H9 (cell line): Measurements from ENCODE around the gene TBX1. TPM values are rescaled to one million over a fixed set of nuclear protein-coding genes. Genes with fewer than 3 reads are reported as not detected.

Experiments used
- DNase-seq: peaks from one replicate; pipeline ENCODE4 v3.0.0-alpha.2; 2017
- H2AFZ ChIP-seq: one replicate; pipeline ENCODE4 v1.6.1; 2013; ENCODE audit warnings: mild to moderate bottlenecking, low read length, control low read depth, moderate library complexity
- H2AK5ac ChIP-seq: 2 replicates; pipeline ENCODE4 v1.6.1; 2013; ENCODE audit warnings: low read length, control low read depth, mixed read lengths; ENCODE audit not compliant: insufficient read length
- H2BK120ac ChIP-seq: one replicate; pipeline ENCODE4 v1.6.1; 2013; ENCODE audit warnings: low read depth, mild to moderate bottlenecking, low read length, control low read depth, inconsistent platforms; ENCODE audit not compliant: poor library complexity, severe bottlenecking
- H2BK12ac ChIP-seq: 2 replicates; pipeline ENCODE4 v1.6.1; 2013; ENCODE audit warnings: low read length, control low read depth, mixed read lengths, low read depth; ENCODE audit not compliant: insufficient read length
- H2BK15ac ChIP-seq: 2 replicates; pipeline ENCODE4 v1.6.1; 2013; ENCODE audit warnings: low read depth, low read length, control low read depth
- H2BK20ac ChIP-seq: one replicate; pipeline ENCODE4 v1.6.1; 2013; ENCODE audit warnings: low read depth, mild to moderate bottlenecking, low read length, control low read depth, inconsistent platforms; ENCODE audit not compliant: poor library complexity, severe bottlenecking
- H2BK5ac ChIP-seq: 2 replicates; pipeline ENCODE4 v1.6.1; 2013; ENCODE audit warnings: low read length, control low read depth, mixed read lengths; ENCODE audit not compliant: insufficient read length
- H3K14ac ChIP-seq: 2 replicates; pipeline ENCODE4 v1.6.1; 2013; ENCODE audit warnings: low read length, control low read depth; ENCODE audit not compliant: insufficient read depth
- H3K18ac ChIP-seq: 2 replicates; pipeline ENCODE4 v1.6.1; 2013; ENCODE audit warnings: low read depth, mild to moderate bottlenecking, mixed read lengths, low read length, control low read depth; ENCODE audit not compliant: insufficient read length
- H3K23ac ChIP-seq: 2 replicates; pipeline ENCODE4 v1.6.1; 2013; ENCODE audit warnings: low read length, control low read depth, mixed read lengths, low read depth; ENCODE audit not compliant: insufficient read length
- H3K23me2 ChIP-seq: 2 replicates; pipeline ENCODE4 v1.6.1; 2013; ENCODE audit warnings: low read depth, mild to moderate bottlenecking, mixed read lengths, low read length, control low read depth; ENCODE audit not compliant: insufficient read length, poor library complexity, severe bottlenecking
- H3K27ac ChIP-seq: 2 replicates; pipeline ENCODE4 v1.5.1; 2013; ENCODE audit warnings: low read length, control low read depth, mixed read lengths, low read depth; ENCODE audit not compliant: insufficient read length
- H3K27me3 ChIP-seq: 2 replicates; pipeline ENCODE4 v1.6.1; 2013; ENCODE audit warnings: low read length, control low read depth, inconsistent platforms; ENCODE audit not compliant: insufficient read depth
- H3K4ac ChIP-seq: 2 replicates; pipeline ENCODE4 v1.6.1; 2013; ENCODE audit warnings: low read depth, mild to moderate bottlenecking, control low read depth, inconsistent platforms, low read length, moderate library complexity
- H3K4me1 ChIP-seq: 2 replicates; pipeline ENCODE4 v1.6.1; 2013; ENCODE audit warnings: low read length, control low read depth, inconsistent platforms; ENCODE audit not compliant: insufficient read depth
- H3K4me2 ChIP-seq: 2 replicates; pipeline ENCODE4 v1.6.1; 2013; ENCODE audit warnings: low read length, control low read depth, mixed read lengths; ENCODE audit not compliant: insufficient read length, insufficient read depth
- H3K56ac ChIP-seq: 2 replicates; pipeline ENCODE4 v1.6.1; 2013; ENCODE audit warnings: low read depth, mild to moderate bottlenecking, mixed read lengths, low read length, control low read depth; ENCODE audit not compliant: insufficient read length
- H3K79me1 ChIP-seq: 2 replicates; pipeline ENCODE4 v1.6.1; 2013; ENCODE audit warnings: low read depth, mild to moderate bottlenecking, moderate library complexity, low read length, control low read depth, inconsistent platforms; ENCODE audit not compliant: insufficient read depth, poor library complexity, severe bottlenecking
- H3K79me2 ChIP-seq: 2 replicates; pipeline ENCODE4 v1.6.1; 2013; ENCODE audit warnings: low read length, control low read depth, inconsistent platforms; ENCODE audit not compliant: insufficient read depth
- H3K9ac ChIP-seq: 2 replicates; pipeline ENCODE4 v1.6.1; 2013; ENCODE audit warnings: low read length, control low read depth, mixed read lengths; ENCODE audit not compliant: insufficient read length; ENCODE audit errors: extremely low read depth
- H3K9me3 ChIP-seq: one replicate; pipeline ENCODE4 v1.6.1; 2013; ENCODE audit warnings: low read depth, low read length, inconsistent platforms; ENCODE audit not compliant: control insufficient read depth
- H3T11ph ChIP-seq: one replicate; pipeline ENCODE4 v1.6.1; 2013; ENCODE audit warnings: mild to moderate bottlenecking, low read length, control low read depth, inconsistent platforms
- H4K20me1 ChIP-seq: one replicate; pipeline ENCODE4 v1.6.1; 2013; ENCODE audit not compliant: control insufficient read depth, insufficient read length, insufficient read depth
- H4K5ac ChIP-seq: 2 replicates; pipeline ENCODE4 v1.6.1; 2013; ENCODE audit warnings: low read depth, mild to moderate bottlenecking, mixed read lengths, low read length, control low read depth; ENCODE audit not compliant: insufficient read length
- H4K8ac ChIP-seq: replicated peaks from 2 replicates; pipeline ENCODE4 v1.6.1; 2013; ENCODE audit warnings: low read length, control low read depth, mixed read lengths, low read depth; ENCODE audit not compliant: insufficient read length
- H4K91ac ChIP-seq: 2 replicates; pipeline ENCODE4 v1.6.1; 2013; ENCODE audit warnings: low read depth, mild to moderate bottlenecking, moderate library complexity, mixed read lengths, low read length, control low read depth; ENCODE audit not compliant: insufficient read length
- H3K27ac Mint-ChIP-seq, 3 experiments: 2 replicates in 2 of 3; 3 replicates in 1 of 3; pipeline ENCODE4 v1.8.0; 2020 to 2021; ENCODE audit warnings: mixed read lengths in 3 of 3, mild to moderate bottlenecking in 1 of 3, moderate library complexity in 1 of 3
- H3K27me3 Mint-ChIP-seq: 2 replicates; pipeline ENCODE4 v1.8.0; 2021; ENCODE audit warnings: low read depth, mild to moderate bottlenecking, moderate library complexity, mixed read lengths
- H3K36me3 Mint-ChIP-seq, 3 experiments: 2 replicates in 2 of 3; 3 replicates in 1 of 3; pipeline ENCODE4 v1.8.0; 2020 to 2021; ENCODE audit warnings: low read depth in 3 of 3, mixed read lengths in 3 of 3; ENCODE audit not compliant: insufficient read depth in 1 of 3
- H3K4me1 Mint-ChIP-seq, 2 experiments: 2 replicates each; pipeline ENCODE4 v1.8.0; 2020; ENCODE audit warnings: mixed read lengths in 2 of 2
- H3K4me3 Mint-ChIP-seq, 2 experiments: 2 replicates in 1 of 2; 3 replicates in 1 of 2; pipeline ENCODE4 v1.8.0; 2020 to 2021; ENCODE audit warnings: mild to moderate bottlenecking in 2 of 2, mixed read lengths in 2 of 2, moderate library complexity in 1 of 2
- H3K9me3 Mint-ChIP-seq, 2 experiments: 2 replicates in 1 of 2; 3 replicates in 1 of 2; pipeline ENCODE4 v1.8.0; 2020; ENCODE audit warnings: mild to moderate bottlenecking in 2 of 2, mixed read lengths in 2 of 2, moderate library complexity in 1 of 2
- CTCF ChIP-seq: fragments of 200-600 bp; sonication (generic); conservative IDR thresholded peaks from 3 replicates; pipeline ENCODE4 v1.8.0; 2021; ENCODE audit warnings: antibody characterized with exemption, mild to moderate bottlenecking
- WGBS: extraction: QIAGEN DNeasy Blood & Tissue Kit; methylation state at CpG from one replicate; pipeline ENCODE4 v1.1.7; 2013; ENCODE audit warnings: missing lambda C conversion rate, low lambda C conversion rate, mixed read lengths; ENCODE audit not compliant: insufficient read length; ENCODE audit errors: extremely low coverage; 5-methylcytosine and 5-hydroxymethylcytosine counted together
- total RNA-seq: library from RNA; stranded (reverse); gene quantifications from 2 replicates; pipeline ENCODE4 v1.2.1, GENCODE V29; 2021

TBX1 gene
- total RNA-seq, 1 experiment from 2014 or later, result 2.2 TPM

DNA sequence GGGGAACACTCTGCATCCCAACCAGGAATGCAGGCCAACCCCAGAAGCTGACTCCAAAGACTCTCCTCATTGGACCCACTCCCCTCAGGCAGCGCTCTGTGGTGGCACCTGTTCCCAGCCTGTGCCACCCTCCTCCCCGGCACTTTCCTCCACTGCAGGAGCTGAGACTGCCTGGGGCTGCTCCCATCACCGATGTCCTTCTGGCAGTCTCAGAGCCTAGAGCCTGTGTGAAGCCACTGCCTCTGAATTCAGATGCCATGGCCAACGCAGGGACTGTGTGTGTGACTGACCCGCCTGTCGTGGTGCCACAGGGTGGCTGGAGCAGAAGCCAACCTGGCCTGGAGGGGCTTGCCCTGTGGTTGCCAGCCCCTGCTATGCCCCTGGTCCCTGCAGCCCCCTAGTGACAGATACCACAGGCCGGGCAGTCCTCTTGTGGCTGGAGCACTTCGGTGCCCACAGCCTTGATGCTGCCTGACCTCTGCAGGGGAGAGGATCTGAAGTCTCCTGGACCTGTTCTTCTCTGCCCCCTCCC, 43.2 kb downstream of the TBX1 start:
- Mint-ChIP-seq H3K9me3 (no peaks in the 10 kb centered on the region), H3K27ac (peak overlapping the region in 1 of 3 experiments; percentile 70; a peak in 2 of 7 replicates), H3K36me3 (peaks cover 0 to 7% (median 2%) of the 10 kb centered on the region in 3 experiments; a peak in 3 of 7 replicates), H3K27me3 (no peaks in the 10 kb centered on the region; the same call in 1 of the 2 replicates), H3K4me3 (no peak overlapping the region), H3K4me1 (peaks cover 0 to 3% of the 10 kb centered on the region in 2 experiments; a peak in 1 of 4 replicates)
- Histone ChIP-seq H2BK12ac (no peak overlapping the region), H2BK5ac (no peak overlapping the region), H2BK15ac (no peak overlapping the region), H3K9ac (no peak overlapping the region), H3K14ac (no peak overlapping the region), H2AFZ (no peak overlapping the region), H2BK120ac (no peak overlapping the region), H4K20me1 (no peaks in the 10 kb centered on the region), H3K18ac (no peak overlapping the region), H3K4me1 (no peaks in the 10 kb centered on the region), H3K23ac (no peak overlapping the region), H2AK5ac (no peak overlapping the region), H2BK20ac (no peak overlapping the region), H3K79me1 (no peaks in the 10 kb centered on the region), H3T11ph (no peak overlapping the region), H4K8ac (no peak overlapping the region), H3K79me2 (no peaks in the 10 kb centered on the region), H4K5ac (no peak overlapping the region), H3K56ac (no peak overlapping the region), H3K9me3 (no peaks in the 10 kb centered on the region), H3K27ac (no peak overlapping the region), H3K4ac (no peak overlapping the region), H3K23me2 (peaks cover 3% of the 10 kb centered on the region), H4K91ac (no peak overlapping the region), H3K4me2 (no peak overlapping the region), H3K27me3 (no peaks in the 10 kb centered on the region)
- WGBS, result no CpG with 5 or more reads among the region's 8 CpGs
- DNase-seq, result no peak
- TF ChIP-seq CTCF, result no peak
